Uterus (tissue), 2 donors: ENCODE data around the gene BAZ1A.

Source experiments
- CTCF ChIP-seq, 4 experiments: fragments of 200-600 bp in 2 of 4; fragments of 450-650 bp in 2 of 4; sonication (generic) in 2 of 4; IDR thresholded peaks; one replicate each; pipeline ENCODE4 v1.5.1; 2016 to 2019; ENCODE audit warnings: antibody characterized with exemption in 4 of 4, mild to moderate bottlenecking in 2 of 4, moderate library complexity in 1 of 4
- POLR2A ChIP-seq, 2 donors: fragments of 450-650 bp; IDR thresholded peaks; one replicate each; pipeline ENCODE4 v1.6.1; 2016; ENCODE audit warnings: antibody characterized with exemption in 2 of 2, mild to moderate bottlenecking in 1 of 2, moderate library complexity in 1 of 2

DNA sequence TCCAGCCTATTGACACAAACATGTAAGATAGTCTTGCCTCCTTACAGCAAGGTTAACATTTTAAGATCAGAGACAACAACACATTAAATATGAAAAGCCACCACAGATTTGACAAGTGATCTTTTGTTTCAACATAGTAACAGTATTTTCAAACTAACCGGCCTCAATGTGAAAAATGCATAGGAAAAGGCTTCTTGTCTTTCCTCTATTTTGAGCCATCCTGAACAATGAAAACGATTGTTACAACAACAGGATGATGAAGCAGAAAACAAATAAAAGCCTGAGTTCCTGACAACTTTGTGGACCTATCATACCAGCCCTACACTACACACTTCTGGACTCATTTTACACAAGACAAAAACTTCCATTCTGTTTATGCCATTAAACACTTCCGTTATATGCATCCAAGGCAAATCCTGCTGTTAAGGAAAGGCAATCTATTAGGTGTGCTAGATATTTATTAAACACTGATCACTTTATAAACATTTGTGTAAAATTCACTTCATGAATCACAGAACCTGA, 37.3 kb downstream of the BAZ1A start:
- TF ChIP-seq POLR2A (IDR thresholded peaks at IDR 0.05) (no peak), CTCF (IDR thresholded peaks at IDR 0.05) (no peak)
